GM19238 (cell line): ENCODE results near the gene SLC39A11.
"Not testable (repeated sequence)": the region's sequence is repeated elsewhere in the genome, so short reads cannot be mapped to it uniquely, and the experiment has no call there.

ENCODE experiments used
- DNase-seq: peaks from one replicate; pipeline ENCODE4 v3.0.0; 2011; ENCODE audit warnings: low spot score; ENCODE audit not compliant: insufficient read length

Gene SLC39A11

DNA sequence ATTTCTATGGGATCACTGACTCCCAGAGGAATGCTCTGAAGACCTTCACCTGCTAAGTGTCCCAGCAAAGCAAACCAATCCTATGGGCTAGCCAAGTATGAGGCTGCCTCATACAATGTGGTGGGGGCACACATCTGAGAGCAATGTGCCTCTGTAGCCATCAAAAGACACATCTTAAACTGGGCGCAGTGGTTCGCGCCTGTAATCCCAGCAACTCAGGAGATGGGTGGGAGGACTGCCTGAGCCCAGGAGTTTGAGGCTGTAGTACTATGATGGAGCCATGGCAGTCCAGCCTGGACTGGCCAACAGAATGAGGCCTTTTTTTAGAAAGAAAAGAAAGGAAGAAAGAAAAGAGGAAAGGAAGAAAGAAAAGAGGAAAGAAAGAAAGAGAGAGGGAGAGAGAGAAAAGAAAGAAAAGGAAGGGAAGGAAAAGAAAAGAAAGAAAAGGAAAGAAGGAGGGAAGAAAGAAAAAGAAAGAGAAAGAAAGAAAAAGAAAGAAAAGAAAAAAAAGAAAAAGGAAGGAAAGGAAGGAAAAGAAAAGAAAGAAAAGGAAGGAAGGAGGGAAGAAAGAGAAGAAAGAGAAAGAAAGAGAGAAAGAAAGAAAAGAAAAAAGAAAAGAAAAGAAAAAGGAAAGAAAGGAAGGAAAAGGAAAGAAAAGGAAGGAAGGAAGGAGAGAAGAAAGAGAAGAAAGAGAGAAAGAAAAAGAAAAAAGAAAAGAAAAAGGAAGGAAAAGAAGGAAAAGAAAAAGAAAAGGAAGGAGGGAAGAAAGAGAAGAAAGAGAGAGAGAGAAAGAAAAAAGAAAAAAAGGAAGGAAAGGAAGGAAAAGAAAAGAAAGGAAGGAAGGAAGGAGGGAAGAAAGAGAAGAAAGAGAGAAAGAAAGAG is 430.3 kb downstream of the SLC39A11 start:
- no peak for DNase-seq

DNA sequence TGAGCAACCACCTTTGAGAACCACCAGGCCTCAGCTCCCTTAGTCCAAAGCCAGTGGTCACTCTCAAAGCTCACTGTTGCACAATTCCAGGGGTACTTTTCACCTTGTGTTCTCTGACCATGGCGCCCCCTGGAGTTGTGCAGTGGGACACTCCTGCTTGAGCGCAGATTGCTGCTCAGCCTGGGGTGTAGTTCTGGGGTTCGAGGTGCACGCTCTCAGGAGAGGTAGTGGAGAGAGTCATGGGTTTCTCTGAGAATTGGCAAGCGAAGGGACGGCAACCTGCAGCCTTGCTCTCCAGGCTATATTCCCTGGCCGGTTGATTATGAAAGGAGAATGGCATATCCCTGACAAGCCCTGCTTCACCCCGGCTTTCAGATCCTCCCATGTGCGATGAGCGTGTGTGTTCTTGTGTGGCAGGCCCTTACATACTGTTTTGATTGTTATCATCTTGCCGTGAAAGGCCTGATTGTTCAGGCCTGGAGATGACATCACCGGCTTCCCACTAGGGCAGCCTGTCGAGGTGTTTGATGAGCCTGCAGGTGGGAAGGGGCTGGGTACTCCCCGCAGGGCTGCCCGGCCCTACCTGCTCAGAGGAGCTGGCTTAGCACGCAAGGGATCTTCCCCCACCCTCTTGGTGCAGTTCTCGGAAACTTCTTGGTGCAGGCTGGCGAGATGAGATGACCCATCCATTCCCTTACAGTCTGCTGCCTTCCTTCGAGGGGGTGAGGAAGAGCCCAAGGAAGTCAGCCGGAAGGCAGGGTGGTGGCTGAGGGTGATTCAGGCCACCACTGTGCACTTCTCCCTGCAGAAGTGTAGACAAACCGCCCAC is 431.2 kb downstream of the SLC39A11 start:
- no peak for DNase-seq

DNA sequence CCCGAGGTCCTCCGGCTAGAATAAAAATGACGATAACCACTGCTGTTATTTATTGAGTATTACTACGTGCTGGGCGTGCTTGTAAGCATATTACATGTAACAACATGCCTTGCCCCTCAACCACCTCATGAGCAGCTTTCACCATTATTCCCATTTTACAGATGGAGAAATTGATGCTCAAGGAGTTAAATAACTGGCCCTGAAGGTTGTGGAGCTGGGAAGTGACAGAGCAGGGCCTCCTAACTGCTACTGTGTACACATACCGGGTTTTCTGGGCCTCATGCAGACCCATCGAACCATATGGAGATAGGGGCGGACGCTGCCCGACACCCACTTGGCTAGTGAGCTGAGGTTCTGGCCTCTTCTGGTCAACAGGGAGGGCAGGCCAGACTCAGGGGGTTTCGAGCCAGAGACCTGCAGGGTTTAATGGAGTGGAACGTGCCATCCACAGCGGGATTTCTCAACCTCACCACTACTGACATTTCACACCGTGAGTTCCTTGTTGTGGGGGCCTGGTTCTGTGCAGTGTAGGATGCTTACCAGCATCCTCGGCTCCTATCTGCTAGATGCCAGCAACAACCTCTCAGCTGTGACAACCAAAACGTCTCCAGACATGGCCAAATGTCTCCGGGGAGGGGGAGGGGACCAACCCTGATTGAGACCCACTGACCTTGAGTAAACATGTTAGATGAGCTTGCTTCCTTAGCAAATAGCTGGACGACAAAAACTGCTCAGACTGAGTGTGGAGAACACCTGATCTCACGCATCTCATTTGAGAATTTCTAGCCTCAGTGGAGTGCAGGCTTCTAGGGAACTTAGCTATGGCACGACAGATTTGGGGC is 432.0 kb downstream of the SLC39A11 start:
- DNase-seq, result no peak

DNA sequence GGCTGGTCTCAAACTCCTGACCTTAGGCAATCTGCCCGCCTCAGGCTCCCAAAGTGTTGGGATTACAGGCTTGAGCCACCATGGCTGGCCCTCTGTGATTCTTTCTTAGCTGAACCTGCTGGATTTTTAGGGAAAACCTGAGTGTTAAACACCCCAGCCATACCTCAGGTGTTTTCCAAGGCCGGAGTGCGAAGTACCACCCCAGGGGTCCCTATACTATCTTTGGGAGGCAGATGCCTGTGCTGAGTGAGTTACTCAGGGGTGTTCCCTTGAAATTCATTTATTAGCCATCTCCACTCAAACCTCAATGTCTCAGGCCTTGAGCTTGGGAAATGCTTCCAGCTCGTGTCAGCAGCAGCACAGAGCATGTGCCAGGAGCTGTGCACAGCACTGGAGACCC is 432.7 kb downstream of the SLC39A11 start:
- DNase-seq, result no peak

DNA sequence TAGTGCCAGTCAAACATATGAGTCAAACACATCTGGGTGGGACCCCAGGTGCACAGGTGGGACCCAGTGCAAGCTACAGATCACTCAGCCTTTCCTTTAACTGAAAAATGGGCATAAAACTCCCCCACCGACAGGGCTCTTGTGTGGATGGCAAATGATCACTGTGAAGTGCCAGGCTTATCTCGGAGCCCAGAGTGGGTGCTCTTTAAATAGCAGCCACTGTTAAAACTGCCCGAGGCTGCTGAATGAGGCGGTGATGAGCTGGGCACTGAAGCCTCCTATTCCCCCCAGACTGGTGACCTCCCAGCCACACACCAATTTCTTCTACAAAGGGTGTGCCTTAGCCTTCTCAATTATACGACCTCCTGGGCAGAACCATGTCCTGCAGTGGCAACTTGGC is 433.8 kb downstream of the SLC39A11 start:
- DNase-seq, result no peak

DNA sequence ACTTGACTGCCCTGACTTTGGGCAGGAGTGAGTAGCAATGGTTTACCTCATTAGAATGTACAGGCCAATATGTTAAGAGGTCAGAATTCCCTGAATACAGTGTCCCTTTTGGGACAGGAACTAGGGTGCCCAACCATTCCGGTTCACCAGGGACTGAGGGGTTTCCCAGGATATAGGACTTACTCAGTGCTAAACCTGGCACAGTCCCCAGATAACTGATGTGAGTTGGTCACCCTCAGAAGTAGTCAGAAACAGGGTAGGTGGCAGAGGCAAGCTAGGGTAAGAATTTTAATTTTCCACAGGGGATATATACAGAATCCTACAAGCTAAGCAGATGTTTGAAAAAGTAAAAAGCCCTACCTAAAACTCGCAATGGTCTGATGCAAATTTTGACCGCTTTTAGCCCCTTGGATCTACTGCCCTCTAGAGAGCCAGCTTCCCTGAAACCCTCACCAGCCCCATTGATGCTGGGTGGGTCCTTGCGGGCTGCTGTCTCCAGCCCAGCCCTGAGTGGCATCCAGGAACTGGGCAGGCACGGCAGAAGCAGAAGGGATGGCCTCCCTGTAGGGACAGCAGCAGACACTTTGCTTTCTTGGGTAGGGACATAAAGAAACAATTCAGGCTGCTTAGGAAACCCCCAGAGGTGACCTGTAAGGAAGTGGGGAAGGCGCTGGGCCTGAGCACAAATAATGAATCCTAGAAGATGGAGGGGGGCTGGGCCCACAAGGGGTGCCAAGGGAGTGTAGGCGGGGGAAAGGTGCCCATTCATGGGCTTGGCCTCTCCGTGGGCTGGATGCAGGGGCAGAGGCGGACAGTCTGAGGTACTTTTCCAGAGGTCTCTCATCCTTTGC is 434.8 kb downstream of the SLC39A11 start:
- no peak for DNase-seq

DNA sequence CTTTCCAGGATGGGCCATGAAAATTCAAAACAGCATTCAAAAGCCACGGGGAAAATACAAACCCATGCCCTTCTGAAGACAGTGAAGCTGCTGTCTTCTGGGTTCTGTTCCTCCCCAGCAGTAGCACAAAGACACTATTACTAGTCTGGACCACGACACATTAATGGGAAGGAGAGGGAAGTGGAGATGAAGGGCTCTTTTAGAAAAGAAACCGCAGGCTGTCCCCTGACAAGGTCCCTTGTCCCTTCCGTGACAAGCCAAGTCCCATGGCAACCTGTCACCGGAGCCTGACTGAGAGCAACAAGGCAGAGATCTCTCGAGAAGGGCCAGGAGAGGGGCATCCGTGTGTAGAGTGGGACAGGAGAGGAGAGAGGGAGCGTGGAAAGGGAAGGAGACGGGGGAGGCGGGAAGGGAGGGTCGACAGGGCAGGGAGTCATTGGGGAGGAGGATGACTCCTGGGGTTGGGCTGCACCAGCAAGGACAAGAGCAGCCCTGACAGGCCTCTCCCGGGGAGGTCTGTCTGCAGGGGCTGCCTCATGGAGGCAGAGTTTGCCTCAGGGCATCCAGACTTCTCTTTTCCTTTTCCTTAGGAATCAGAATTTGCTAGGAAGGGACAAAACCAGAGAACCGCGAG is 436.2 kb downstream of the SLC39A11 start:
- DNase-seq, result no peak

DNA sequence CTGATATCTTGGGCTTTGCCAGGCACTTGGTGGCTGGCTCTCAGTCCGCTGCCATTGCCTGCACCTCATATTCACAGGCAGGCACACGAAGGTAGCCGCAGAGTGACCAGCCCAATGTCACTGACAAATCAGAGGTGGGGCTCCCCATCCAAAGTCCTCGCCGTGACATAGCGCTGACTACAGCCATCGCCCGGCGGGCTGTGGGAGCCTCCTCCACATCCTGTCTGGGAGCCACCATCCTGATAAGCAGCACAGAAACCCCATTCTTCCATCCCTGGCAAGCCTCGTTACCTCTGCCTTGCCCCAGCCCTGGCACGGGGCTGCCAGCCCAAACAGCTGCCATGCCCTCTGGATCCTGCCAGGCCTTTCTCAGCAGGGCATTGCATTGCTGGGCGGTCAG is 437.8 kb downstream of the SLC39A11 start:
- no peak for DNase-seq

DNA sequence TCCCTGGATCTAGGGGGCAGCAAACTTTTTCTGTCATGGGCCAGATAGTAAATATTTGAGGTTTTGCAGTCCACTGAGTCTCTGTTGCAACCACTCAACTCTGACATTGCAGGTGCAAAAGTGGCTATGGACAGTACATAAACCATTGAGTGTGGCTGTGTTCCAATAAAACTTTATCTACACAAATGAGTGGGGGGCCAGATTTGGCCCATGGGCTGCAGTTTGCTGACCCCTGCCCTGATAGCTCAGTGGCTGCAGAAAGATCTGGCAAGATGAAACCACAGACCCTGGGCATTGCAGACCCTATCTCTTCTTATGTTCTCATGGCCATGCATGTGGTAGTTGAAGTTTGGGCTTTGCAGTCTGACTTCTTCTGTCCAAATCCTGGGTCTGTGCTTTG is 440.5 kb downstream of the SLC39A11 start:
- no peak for DNase-seq

DNA sequence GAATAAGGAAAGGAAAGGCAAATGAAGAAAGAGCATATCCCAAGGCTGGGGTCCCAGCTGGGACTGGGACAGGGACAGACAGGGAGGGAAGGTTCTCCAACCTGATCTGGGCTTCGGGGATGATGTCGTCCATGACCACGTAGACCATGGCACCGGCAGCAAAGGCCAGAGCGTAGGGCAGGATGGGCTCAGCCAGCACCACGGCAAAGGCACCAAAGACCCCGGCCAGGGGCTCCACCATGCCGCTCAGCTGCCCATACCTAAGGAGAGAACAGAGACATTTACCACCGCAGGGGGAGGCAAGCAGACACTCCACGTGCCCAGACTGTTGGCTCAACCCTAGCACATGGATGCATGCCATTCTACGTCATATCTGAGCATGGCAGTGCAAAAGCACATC is 443.8 kb downstream of the SLC39A11 start:
- no peak for DNase-seq

DNA sequence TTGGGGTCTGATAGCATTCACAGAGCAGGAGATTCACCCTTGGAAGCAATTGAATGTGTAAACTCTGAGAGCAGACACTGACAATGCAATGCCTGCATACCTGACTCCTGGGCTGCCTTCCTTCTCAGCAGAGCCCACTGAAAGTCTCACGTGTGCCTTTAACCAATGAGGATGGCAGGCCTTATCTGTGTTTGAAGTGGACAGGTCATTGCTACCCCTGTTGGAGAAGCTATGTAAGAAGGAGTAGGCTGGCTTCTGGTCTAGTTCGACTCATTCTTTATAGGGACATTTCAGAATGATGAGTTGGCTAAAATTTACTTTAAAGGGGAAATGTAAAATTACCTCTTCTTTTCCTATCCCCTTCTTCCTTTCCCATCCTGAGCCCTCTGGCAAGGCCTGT is 446.3 kb downstream of the SLC39A11 start:
- no peak for DNase-seq

DNA sequence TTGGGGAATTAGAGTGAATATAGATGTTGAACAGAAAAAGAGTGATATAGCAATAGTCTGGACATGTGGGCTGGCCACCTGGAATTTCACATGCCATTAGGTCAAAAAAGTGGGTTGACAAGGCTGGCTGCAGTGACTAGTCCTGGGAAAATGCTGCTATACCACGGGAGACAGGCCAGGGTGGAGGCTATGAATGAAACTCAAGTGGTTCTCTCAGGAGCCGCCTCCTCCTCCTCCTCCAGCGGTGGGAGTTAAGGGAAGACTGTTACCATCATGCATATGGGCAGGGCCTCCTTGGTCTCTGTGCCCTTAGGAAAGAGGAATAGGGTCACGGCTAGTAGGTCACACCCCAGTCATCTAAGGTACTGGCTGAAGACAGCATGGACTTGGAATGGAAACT is 448.0 kb downstream of the SLC39A11 start:
- DNase-seq, result no peak

DNA sequence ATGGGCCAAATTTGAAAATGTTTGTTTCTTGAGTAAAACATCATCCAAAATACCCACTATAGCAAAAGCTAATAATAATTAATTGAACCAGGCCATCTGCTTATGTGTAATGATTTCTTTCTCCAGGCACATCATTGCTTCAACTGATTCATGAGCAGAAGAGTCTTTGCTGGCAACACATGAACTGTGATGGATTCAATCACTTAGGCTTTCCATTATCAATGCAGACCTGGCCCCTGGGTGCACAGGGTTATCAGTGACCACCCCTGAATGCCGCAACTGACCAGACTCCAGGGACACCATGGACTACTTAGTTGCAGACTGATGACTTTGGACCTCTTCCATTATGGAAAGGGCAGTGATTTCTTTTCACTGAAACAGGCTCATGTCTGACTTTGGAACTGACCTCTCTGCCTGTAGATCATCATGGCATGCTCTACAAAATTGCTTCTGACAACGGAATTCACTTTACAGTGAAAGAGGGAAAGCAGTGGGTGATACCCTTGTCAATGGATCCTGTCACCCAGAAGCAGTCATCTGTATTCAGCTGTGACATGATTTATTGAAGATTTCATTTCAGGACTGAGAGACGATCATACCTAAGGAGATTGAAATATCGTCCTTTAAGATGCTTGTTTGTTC is 448.8 kb downstream of the SLC39A11 start:
- DNase-seq, result no peak

DNA sequence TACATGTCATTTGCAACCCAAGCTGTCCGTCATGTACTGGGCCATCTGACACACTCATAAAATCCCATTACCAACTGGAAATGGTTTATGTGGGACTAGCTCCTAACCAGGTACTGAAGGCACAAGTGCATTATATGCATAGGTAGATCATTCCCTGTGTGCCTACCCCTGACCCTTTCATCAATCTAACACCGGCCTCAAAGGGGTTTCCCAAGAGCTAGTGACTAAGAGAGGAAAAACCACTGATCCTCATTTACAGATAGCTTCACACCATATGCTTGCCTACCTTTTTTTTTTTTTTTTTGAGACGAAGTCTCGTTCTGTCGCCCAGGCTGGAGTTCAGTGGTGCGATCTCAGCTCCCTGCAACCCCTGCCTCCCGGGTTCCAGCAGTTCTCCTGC is 449.8 kb downstream of the SLC39A11 start:
- DNase-seq, result no peak

DNA sequence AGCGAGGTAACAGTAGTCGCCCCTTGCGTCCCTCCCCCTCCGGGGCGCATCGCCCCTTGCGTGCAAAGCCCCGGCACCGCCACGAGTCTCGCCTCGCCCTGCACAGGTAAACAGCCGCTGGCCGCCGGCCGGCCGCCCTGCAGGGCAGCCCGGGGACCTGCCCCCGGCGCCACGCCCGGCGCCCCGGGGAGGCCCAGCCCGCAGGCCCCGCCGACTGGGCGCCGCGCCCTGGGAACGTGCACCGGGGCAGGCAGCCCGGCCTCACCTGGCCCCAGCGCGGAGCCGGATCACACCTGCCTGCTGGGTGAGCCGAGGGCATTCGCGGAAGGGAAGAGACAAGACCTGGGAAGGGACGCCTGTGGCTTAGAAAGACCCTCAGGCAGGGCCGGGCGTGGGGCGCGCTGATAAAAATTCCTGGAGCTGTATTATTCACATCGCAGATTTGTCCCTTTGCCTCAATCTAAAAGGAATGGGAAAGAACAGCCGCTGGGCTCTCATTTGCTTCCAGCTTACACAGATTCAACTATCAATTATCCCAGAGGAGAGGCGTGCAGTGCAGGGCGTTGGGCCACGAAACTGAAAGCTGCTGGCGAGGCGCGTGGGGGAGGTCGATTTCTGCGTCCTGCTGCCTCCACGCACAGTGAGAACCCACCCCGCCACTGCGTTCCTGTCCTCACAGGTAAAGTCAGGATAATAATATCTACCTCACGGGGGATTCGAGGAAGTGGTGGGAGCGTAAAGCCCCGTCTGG is 451.9 kb downstream of the SLC39A11 start:
- DNase-seq, result no peak

DNA sequence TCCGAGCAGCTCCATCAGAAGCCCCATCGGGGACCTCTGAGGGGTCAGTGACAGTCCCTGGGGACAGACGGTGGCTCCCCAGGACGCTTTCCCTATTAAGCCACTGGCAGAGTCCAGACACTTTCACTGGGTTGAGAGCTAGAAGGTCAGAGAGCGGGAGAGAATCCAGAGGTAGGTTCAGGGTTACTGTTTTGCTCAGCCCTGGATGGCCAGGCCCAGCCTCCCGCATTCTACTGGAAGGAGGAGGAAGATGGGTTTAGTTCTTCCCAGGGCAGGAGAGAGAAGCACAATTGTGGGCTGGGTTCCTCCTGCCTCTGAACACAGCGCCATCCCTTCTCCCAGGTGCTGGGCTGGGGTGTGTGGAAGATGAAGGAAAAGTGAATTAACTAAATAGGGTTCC is 452.8 kb downstream of the SLC39A11 start:
- no peak for DNase-seq

DNA sequence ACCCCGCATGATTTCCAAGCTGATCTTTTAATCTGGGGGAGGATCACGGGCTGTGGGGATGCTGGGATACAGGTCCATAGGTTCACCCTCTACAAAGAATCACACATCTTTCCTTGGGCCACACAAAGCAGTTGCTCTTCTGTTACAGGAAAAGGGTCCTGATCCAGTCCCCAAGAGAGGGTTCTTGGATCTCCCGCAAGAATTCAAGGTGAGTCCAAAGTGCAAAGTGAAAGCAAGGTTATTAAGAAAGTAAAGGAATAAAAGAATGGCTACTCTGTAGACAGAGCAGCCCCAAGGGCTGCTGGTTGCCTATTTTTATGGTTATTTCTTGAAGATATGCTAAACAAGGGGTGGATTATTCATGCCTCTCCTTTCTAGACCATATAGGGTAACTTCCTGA is 453.6 kb downstream of the SLC39A11 start:
- DNase-seq, result not testable (repeated sequence)

DNA sequence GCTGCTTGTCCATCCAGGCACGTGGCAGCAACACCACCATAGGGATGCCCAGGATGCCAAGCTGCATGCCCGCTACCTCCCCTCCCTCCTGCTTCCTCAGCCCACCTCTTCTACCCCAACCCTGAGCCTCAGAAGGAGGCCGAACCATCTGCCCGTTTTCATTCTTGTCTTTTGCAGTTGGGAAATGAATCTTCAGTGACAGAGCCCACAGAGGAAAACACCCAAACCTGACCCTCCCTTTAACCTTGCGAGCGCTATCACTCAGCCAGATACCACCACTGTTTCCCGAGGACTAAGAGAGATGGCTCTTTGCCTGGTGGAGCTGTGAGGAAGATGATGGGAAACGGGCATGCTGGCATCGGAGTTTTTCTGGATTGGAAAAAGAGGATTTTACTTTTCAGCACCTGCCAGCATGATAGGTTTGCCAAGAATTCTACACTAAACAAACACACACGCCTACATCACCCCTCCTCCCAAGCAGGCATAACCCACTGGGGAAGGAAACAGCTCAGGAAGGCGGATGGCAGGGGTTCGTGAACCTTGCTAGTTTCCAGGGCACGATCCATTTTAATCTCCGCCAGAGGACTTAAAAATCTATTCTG is 457.4 kb downstream of the SLC39A11 start:
- no peak for DNase-seq

DNA sequence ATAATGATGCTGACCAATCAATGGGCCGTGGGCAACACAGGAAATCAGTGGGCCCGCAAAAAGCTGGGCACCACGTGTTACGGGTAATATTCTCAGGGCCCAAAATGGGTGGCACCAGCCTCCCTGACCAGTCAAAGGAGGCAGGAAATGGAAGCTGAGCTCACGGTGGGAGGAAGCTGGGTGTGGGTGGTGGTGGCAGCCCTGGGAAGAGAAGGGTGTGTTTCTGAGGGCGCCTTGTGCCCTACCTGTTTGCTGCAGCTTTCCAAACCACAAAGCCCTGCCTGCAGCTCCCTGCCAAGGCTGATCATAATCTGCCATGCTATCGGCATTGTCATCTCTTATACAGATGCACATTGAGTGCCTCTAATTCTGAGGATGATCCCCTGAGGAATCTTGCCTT is 457.9 kb downstream of the SLC39A11 start:
- DNase-seq, result no peak
